K562 (cell line): ENCODE data around the gene ARID3A. TPM values are rescaled to one million over a fixed set of nuclear protein-coding genes. Genes with fewer than 3 reads are reported as not detected.
A peak's percentile ranks its signal among the peaks of the same experiment; 100 is the strongest.

Experiments
- ATF1 ChIP-seq, 2 experiments: fragments of 450-650 bp in 1 of 2; IDR thresholded peaks; 2 replicates each; pipeline ENCODE4 v1.6.1; 2016; ENCODE audit warnings: missing compliant biosample characterization in 1 of 2, missing genetic modification characterization in 1 of 2
- DACH1 ChIP-seq: fragments of 450-650 bp; IDR thresholded peaks from 2 replicates; pipeline ENCODE4 v1.6.1; 2018; ENCODE audit not compliant: partially characterized antibody
- ID3 ChIP-seq, 2 experiments: fragments of 250-450 bp in 1 of 2; fragments of 450-650 bp in 1 of 2; sonication (Bioruptor Pico) in 1 of 2; IDR thresholded peaks; 2 replicates each; pipeline versions ENCODE4 v1.6.1 to v1.8.0; 2016 to 2021; ENCODE audit warnings: mild to moderate bottlenecking in 2 of 2, moderate library complexity in 2 of 2, missing compliant biosample characterization in 1 of 2, missing genetic modification characterization in 1 of 2
- IRF9 ChIP-seq: fragments of 450-650 bp; IDR thresholded peaks from 2 replicates; pipeline ENCODE4 v1.6.1; 2016; ENCODE audit warnings: missing biosample characterization, missing genetic modification characterization
- MCM7 ChIP-seq, 2 experiments: fragments of 450-650 bp; IDR thresholded peaks; 2 replicates each; pipeline ENCODE4 v1.6.1; 2016 to 2018
- NFYB ChIP-seq: IDR thresholded peaks from 2 replicates; pipeline ENCODE4 v1.6.1; 2011; ENCODE audit warnings: mild to moderate bottlenecking, moderate library complexity; ENCODE audit not compliant: insufficient read length; ENCODE audit errors: extremely low read depth
- RBBP5 ChIP-seq: fragments of 200-600 bp; sonication (generic); IDR thresholded peaks from 2 replicates; pipeline ENCODE4 v1.6.1; 2012; ENCODE audit warnings: borderline replicate concordance, mild to moderate bottlenecking, low read length, control low read depth, inconsistent platforms; ENCODE audit not compliant: insufficient read depth, poor library complexity, severe bottlenecking
- SMAD1 ChIP-seq: fragments of 150-350 bp; IDR thresholded peaks from 2 replicates; pipeline ENCODE4 v1.6.1; 2014; ENCODE audit warnings: low read length, low read depth; ENCODE audit not compliant: partially characterized antibody
- SPI1 ChIP-seq: IDR thresholded peaks from 2 replicates; pipeline ENCODE4 v1.6.1; 2011; ENCODE audit warnings: low read depth, low read length, control low read depth, borderline replicate concordance
- SRSF3 ChIP-seq: fragments of 200-400 bp; formaldehyde crosslinking; IDR thresholded peaks from 2 replicates; pipeline ENCODE4 v1.6.1; 2016; ENCODE audit warnings: mild to moderate bottlenecking, low read length, moderate library complexity; ENCODE audit not compliant: insufficient read depth
- STAG1 ChIP-seq: sonication (generic); formaldehyde crosslinking; IDR thresholded peaks from 2 replicates; pipeline ENCODE4 v1.5.0; 2020; ENCODE audit warnings: missing genetic modification reagents, borderline replicate concordance
- ZNF224 ChIP-seq: sonication (generic); formaldehyde crosslinking; IDR thresholded peaks from 2 replicates; pipeline ENCODE4 v1.8.0; 2022; ENCODE audit warnings: mild to moderate bottlenecking, missing genetic modification reagents
- polyA plus RNA-seq, 8 experiments: library from polyadenylated mRNA; depleted of rRNA in 4 of 8; stranded (reverse) in 5 of 8; unstranded in 3 of 8; fragments of >200 nt; fragmentation: Nextera tagmentation in 2 of 8; fragmentation: Illumina TruSeq in 1 of 8; extraction: Ambion mirVana in 2 of 8; extraction: Trizol in 1 of 8; gene quantifications; 2 replicates each; pipeline versions ENCODE4 v1.2.1 to v1.2.3, GENCODE V29; 2011 to 2014; ENCODE audit warnings: inconsistent platforms in 1 of 8, missing spikeins in 1 of 8
- total RNA-seq, 7 experiments: library from RNA; depleted of rRNA in 6 of 7; stranded (reverse); fragments of >200 nt in 6 of 7; fragmentation: Illumina TruSeq in 2 of 7; extraction: Trizol in 2 of 7; gene quantifications; 2 replicates each; pipeline versions ENCODE4 v1.2.1 to v1.2.3, GENCODE V29; 2011 to 2021; ENCODE audit warnings: low replicate concordance in 1 of 7
- TF ChIP-seq, protein P1 (sequence below): fragments of 250-450 bp; sonication (Bioruptor Pico); IDR thresholded peaks from 2 replicates; pipeline ENCODE4 v1.8.0; 2022; ENCODE audit warnings: inconsistent platforms, mild to moderate bottlenecking, moderate library complexity, borderline replicate concordance
- TF ChIP-seq, protein P2 (sequence below), 2 experiments: fragments of 450-650 bp; formaldehyde crosslinking in 1 of 2; IDR thresholded peaks; 2 replicates each; pipeline versions ENCODE4 v1.4.0 to v1.6.1; 2014 to 2020; ENCODE audit warnings: mild to moderate bottlenecking in 2 of 2, borderline replicate concordance in 1 of 2, low read depth in 1 of 2

Gene ARID3A
- total and polyA plus RNA-seq, 9 of the 15 experiments (the other 6 are each of a cell fraction or from before 2014, with no cell fraction given): 1.4 to 118 (median 31.2) TPM

DNA sequence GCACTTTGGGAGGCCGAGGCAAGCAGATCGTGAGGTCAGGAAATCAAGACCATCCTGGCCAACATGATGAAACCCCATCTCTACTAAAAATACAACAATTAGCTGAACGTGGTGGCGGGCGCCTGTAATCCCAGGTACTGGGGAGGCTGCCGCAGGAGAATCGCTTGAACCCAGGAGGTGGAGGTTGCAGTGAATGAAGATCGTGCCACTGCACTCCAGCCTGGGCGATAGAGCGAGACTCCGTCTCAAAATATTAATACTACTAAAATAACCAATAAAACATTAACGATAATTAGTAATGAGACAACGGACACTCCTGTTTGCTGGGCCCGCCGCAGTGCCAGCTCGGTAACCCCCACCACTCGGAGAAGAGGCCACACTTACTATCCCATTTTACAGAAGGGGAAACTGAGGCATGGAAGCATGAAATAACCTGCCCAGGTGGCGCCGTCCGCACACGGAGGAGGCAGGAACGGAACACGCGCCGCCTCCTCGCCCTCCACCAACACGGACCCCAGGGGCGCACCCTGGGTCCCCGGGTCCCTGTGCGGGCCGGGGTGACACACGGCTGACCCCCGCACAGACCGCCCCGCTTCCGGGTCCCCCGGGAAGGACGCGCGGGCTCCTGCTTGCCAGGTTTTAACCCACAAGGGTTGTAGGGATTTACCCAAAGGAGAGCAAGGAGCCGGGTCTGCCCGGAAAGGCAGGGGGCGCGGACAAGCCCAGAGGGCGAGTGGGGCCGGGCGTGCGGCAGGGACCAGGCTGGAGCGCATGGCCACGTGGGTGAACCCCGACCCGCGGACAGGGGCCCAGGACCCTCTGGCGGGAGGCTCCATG is 14.4 kb upstream of the ARID3A start (continued):
- TF ChIP-seq NFYB (no peak), RBBP5 (peak; percentile 43), SMAD1 (peak; percentile 24), STAG1 (CRISPR knock-in tag) (0 out of 2 replicates have a peak, but pooled peaks have one; percentile 17), IRF9 (tag) (no peak), ID3 (CRISPR knock-in tag; IDR thresholded peaks at IDR 0.05) (no peak), ID3 (tag; IDR thresholded peaks at IDR 0.05) (peak; percentile 60; the same call in 1 of the 2 replicates), ATF1 (CRISPR knock-in tag; IDR thresholded peaks at IDR 0.05) (no peak), ATF1 (tag; IDR thresholded peaks at IDR 0.05) (peak; percentile 15; the same call in 1 of the 2 replicates), SRSF3 (no peak), ZNF224 (no peak), DACH1 (peak; percentile 22), MCM7 (IDR thresholded peaks at IDR 0.05) (no peak), SPI1 (no peak)
- TF ChIP-seq, protein P1, sequence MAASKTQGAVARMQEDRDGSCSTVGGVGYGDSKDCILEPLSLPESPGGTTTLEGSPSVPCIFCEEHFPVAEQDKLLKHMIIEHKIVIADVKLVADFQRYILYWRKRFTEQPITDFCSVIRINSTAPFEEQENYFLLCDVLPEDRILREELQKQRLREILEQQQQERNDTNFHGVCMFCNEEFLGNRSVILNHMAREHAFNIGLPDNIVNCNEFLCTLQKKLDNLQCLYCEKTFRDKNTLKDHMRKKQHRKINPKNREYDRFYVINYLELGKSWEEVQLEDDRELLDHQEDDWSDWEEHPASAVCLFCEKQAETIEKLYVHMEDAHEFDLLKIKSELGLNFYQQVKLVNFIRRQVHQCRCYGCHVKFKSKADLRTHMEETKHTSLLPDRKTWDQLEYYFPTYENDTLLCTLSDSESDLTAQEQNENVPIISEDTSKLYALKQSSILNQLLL: no peak
- TF ChIP-seq, protein P2, sequence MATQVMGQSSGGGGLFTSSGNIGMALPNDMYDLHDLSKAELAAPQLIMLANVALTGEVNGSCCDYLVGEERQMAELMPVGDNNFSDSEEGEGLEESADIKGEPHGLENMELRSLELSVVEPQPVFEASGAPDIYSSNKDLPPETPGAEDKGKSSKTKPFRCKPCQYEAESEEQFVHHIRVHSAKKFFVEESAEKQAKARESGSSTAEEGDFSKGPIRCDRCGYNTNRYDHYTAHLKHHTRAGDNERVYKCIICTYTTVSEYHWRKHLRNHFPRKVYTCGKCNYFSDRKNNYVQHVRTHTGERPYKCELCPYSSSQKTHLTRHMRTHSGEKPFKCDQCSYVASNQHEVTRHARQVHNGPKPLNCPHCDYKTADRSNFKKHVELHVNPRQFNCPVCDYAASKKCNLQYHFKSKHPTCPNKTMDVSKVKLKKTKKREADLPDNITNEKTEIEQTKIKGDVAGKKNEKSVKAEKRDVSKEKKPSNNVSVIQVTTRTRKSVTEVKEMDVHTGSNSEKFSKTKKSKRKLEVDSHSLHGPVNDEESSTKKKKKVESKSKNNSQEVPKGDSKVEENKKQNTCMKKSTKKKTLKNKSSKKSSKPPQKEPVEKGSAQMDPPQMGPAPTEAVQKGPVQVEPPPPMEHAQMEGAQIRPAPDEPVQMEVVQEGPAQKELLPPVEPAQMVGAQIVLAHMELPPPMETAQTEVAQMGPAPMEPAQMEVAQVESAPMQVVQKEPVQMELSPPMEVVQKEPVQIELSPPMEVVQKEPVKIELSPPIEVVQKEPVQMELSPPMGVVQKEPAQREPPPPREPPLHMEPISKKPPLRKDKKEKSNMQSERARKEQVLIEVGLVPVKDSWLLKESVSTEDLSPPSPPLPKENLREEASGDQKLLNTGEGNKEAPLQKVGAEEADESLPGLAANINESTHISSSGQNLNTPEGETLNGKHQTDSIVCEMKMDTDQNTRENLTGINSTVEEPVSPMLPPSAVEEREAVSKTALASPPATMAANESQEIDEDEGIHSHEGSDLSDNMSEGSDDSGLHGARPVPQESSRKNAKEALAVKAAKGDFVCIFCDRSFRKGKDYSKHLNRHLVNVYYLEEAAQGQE (IDR thresholded peaks at IDR 0.05; ENCODE audit: borderline replicate concordance): no peak
- TF ChIP-seq, protein P2 (CRISPR knock-in tag; IDR thresholded peaks at IDR 0.05; ENCODE audit: low read depth): no peak
